ENCODE results near the gene CHD1L. TPM values are rescaled to one million over a fixed set of nuclear protein-coding genes. Genes with fewer than 3 reads are reported as not detected.

The CHD1L gene
- total RNA-seq, 1 donor from 2014 or later = 8.0 TPM

GRCh38 chr1:147207192-147207591 lies 35.3 kb upstream of the CHD1L start:
- Histone ChIP-seq H3K9me3 (no peaks in the 10 kb centered on the region), H3K4me3 (no peak overlapping the region), H3K4me1 (no peaks in the 10 kb centered on the region), H3K36me3 (peaks cover 4 to 5% of the 10 kb centered on the region in 2 donors), H3K27me3 (no peaks in the 10 kb centered on the region), H3K27ac (no peak overlapping the region)
- intact Hi-C loops (cut with DNase I) = no loop called here
- DNase-seq (ENCODE audit: low spot score in 2 of 2) = no peak
- TF ChIP-seq, protein P1, sequence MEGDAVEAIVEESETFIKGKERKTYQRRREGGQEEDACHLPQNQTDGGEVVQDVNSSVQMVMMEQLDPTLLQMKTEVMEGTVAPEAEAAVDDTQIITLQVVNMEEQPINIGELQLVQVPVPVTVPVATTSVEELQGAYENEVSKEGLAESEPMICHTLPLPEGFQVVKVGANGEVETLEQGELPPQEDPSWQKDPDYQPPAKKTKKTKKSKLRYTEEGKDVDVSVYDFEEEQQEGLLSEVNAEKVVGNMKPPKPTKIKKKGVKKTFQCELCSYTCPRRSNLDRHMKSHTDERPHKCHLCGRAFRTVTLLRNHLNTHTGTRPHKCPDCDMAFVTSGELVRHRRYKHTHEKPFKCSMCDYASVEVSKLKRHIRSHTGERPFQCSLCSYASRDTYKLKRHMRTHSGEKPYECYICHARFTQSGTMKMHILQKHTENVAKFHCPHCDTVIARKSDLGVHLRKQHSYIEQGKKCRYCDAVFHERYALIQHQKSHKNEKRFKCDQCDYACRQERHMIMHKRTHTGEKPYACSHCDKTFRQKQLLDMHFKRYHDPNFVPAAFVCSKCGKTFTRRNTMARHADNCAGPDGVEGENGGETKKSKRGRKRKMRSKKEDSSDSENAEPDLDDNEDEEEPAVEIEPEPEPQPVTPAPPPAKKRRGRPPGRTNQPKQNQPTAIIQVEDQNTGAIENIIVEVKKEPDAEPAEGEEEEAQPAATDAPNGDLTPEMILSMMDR (IDR thresholded peaks at IDR 0.05) = no peak

DNA sequence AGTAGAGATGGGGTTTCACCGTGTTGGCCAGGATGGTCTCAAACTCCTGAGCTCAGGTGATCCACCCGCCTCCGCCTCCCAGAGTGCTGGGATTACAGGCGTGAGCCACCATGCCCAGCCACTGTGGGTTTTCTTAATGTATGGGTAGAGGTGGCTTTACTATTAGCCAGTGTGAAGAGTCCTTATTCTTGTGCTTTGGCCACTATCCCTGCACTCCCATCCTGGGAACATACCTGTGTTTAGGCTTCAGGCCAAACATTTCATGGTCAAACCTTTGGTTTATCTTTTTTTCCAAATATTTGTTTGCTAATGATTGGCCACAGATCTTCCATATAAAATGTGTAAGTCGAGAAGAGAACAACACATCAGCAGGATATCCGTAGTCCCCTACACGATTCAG lies 33.9 kb upstream of the CHD1L start:
- no peaks in the 10 kb centered on the region for H3K27me3 ChIP-seq
- no peak overlapping the region for H3K27ac ChIP-seq
- no peak overlapping the region for H3K4me3 ChIP-seq
- DNase-seq (ENCODE audit: low spot score in 2 of 2) = no peak
- H3K36me3 ChIP-seq = peaks cover 4 to 13% of the 10 kb centered on the region in 2 donors
- intact Hi-C loops (cut with DNase I) = no loop called here
- no peaks in the 10 kb centered on the region for H3K9me3 ChIP-seq
- TF ChIP-seq, protein P1 (IDR thresholded peaks at IDR 0.05) = no peak
- H3K4me1 ChIP-seq = no peaks in the 10 kb centered on the region

DNA sequence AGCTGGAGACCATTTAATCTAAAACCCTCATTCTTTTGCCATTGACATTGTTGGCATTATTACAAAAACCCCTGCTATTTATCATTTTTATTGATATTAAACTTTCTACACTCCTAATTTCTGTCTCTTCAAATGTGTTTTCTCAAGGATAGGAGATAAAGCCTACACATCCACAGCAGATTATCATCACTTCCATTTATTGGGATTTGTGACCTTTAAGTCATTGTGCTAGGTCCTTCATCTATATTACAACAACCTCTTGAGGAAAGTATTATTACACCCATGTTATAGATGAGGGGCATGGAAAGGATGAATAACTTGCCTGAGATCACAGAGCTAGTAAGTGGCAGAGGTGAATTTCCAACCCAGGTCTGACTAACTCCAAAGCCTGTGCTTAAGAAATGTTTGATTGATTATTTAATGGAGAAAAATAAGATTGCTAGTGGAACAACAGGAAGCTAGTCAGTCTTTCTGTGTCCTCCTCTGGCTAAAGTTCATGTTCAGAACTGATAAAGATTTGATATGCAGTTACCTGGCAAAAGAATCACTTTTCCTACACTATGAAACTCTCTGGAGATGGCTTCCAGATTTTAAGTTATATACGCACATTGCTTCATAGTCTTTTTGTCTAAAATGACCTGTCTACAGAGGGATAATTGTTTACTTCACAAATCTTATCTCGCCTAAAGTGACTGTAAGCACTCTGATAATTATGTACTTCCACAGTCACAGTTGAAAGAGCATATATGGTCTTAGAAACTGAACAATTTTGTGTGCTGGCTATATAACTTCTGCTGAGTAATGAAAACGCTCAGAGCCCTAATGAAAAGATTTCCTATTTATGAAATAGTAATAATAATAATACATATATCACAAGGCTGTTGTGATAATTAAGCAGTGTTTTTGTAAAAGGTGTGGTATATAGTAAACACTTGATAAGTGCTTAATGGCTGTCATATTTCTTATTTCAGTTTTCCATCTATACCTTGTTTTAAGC lies 32.4 kb upstream of the CHD1L start:
- H3K4me1 ChIP-seq = no peaks in the 10 kb centered on the region
- H3K4me3 ChIP-seq = no peak overlapping the region
- no peak overlapping the region for H3K27ac ChIP-seq
- no peaks in the 10 kb centered on the region for H3K27me3 ChIP-seq
- H3K36me3 ChIP-seq = peaks cover 0 to 13% of the 10 kb centered on the region in 2 donors
- intact Hi-C loops (cut with DNase I) = no loop called here
- TF ChIP-seq, protein P1 (IDR thresholded peaks at IDR 0.05) = no peak
- no peak for DNase-seq (ENCODE audit: low spot score in 2 of 2)
- no peaks in the 10 kb centered on the region for H3K9me3 ChIP-seq

DNA sequence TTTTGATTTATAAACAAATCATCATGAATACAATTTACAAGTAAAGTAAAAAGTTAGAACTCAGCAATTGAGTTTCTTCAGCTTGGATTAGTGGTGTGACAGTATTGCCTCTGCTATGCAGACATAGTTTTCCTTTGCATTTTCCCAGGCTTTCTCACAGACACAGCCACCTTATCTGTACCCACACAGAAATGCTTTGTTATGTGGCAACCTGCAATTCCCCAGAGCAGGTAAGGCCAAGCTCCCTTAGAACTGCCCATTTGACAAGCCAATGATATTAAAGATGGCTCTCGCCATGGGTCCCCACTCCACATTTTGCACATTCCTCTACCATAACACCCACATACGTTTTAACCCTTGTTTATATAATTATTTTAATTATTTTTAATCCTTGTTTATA lies 31.5 kb upstream of the CHD1L start:
- H3K4me1 ChIP-seq = no peaks in the 10 kb centered on the region
- H3K4me3 ChIP-seq = no peak overlapping the region
- H3K36me3 ChIP-seq = peaks cover 0 to 13% of the 10 kb centered on the region in 2 donors
- DNase-seq (ENCODE audit: low spot score in 2 of 2) = no peak
- intact Hi-C loops (cut with DNase I) = no loop called here
- TF ChIP-seq, protein P1 (IDR thresholded peaks at IDR 0.05) = no peak
- H3K27me3 ChIP-seq = no peaks in the 10 kb centered on the region
- H3K27ac ChIP-seq = no peak overlapping the region
- H3K9me3 ChIP-seq = no peaks in the 10 kb centered on the region

DNA sequence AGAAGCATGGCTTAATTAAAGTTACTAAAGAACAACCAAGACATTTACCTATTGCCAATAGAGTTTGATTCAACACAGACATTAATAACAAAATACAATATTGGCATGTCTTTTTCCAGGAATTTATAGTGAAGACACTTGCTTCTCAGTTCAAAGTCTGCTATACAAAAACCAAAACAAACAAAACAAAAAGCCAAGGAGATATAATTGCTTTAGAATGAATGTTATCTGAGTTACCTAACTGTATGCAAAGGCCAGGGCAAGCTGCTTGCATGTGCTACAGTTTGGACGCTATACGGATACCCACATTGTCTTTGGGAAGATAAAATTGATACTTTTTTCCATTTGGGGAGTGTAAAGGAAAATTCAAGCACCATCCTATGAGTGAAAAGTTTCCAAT lies 30.9 kb upstream of the CHD1L start:
- Histone ChIP-seq H3K9me3 (no peaks in the 10 kb centered on the region), H3K4me1 (no peaks in the 10 kb centered on the region), H3K27me3 (no peaks in the 10 kb centered on the region), H3K4me3 (no peak overlapping the region), H3K36me3 (peaks cover 0 to 13% of the 10 kb centered on the region in 2 donors), H3K27ac (no peak overlapping the region)
- no peak for DNase-seq (ENCODE audit: low spot score in 2 of 2)
- TF ChIP-seq, protein P1 (IDR thresholded peaks at IDR 0.05) = no peak
- intact Hi-C loops (cut with DNase I) = no loop called here
